Tibial nerve (tissue), 4 donors: ENCODE measurements around the gene KRT37.

Source experiments
- EP300 ChIP-seq, 2 donors: sonication (generic); formaldehyde crosslinking; IDR thresholded peaks; one replicate each; pipeline ENCODE4 v1.6.1; 2017; ENCODE audit warnings: antibody characterized with exemption in 2 of 2, mild to moderate bottlenecking in 1 of 2
- POLR2A ChIP-seq, 2 donors: fragments of 450-650 bp; IDR thresholded peaks; one replicate each; pipeline ENCODE4 v1.6.1; 2017; ENCODE audit warnings: antibody characterized with exemption in 2 of 2, mild to moderate bottlenecking in 2 of 2, moderate library complexity in 2 of 2
- TF ChIP-seq, protein P1 (sequence below), 5 experiments: fragments of 200-600 bp in 3 of 5; fragments of 450-650 bp in 2 of 5; sonication (generic) in 3 of 5; IDR thresholded peaks; one replicate each; pipeline ENCODE4 v1.5.1; 2016 to 2019; ENCODE audit warnings: antibody characterized with exemption in 5 of 5, mild to moderate bottlenecking in 3 of 5, moderate library complexity in 2 of 5

- TF ChIP-seq, protein P1, sequence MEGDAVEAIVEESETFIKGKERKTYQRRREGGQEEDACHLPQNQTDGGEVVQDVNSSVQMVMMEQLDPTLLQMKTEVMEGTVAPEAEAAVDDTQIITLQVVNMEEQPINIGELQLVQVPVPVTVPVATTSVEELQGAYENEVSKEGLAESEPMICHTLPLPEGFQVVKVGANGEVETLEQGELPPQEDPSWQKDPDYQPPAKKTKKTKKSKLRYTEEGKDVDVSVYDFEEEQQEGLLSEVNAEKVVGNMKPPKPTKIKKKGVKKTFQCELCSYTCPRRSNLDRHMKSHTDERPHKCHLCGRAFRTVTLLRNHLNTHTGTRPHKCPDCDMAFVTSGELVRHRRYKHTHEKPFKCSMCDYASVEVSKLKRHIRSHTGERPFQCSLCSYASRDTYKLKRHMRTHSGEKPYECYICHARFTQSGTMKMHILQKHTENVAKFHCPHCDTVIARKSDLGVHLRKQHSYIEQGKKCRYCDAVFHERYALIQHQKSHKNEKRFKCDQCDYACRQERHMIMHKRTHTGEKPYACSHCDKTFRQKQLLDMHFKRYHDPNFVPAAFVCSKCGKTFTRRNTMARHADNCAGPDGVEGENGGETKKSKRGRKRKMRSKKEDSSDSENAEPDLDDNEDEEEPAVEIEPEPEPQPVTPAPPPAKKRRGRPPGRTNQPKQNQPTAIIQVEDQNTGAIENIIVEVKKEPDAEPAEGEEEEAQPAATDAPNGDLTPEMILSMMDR (IDR thresholded peaks at IDR 0.05), result no peak
- TF ChIP-seq POLR2A (IDR thresholded peaks at IDR 0.05), result no peak
- TF ChIP-seq EP300 (IDR thresholded peaks at IDR 0.05), result no peak
Measured at GRCh38 chr17:41406205-41406604, 18.2 kb downstream of the KRT37 start.
